ENCODE data around the gene MYO16. TPM values are rescaled to one million over a fixed set of nuclear protein-coding genes. Genes with fewer than 3 reads are reported as not detected.
A peak's percentile ranks its signal among the peaks of the same experiment; 100 is the strongest.

The MYO16 gene
- total RNA-seq, 1 donor from 2014 or later, result 0.49 TPM

DNA sequence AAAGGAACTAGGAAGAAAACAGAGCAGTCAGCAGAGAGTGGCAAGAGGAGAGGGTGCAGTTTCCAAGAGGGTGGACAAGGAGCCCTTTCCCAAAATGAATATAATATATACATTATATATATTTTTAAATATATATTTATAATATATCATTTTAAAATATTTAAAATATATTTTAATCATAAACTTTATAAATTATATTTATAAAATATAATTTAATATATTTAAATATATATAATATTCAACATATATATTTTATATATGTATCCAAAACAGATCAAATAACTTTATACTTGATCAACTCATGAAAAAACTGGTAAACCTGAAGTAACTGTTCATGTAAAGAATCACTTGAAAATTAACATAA, 328.6 kb downstream of the MYO16 start:
- Histone ChIP-seq H3K4me3 (no peak overlapping the region), H3K27me3 (no peaks in the 10 kb centered on the region), H3K4me1 (no peaks in the 10 kb centered on the region), H3K36me3 (no peaks in the 10 kb centered on the region), H3K9me3 (no peaks in the 10 kb centered on the region), H3K27ac (no peak overlapping the region)
- TF ChIP-seq CTCF (IDR thresholded peaks at IDR 0.05) (no peak), POLR2A (IDR thresholded peaks at IDR 0.05) (no peak), POLR2AphosphoS5 (IDR thresholded peaks at IDR 0.05; ENCODE audit: insufficient read depth in 1 of 2, low read depth in 1 of 2) (no peak)
- intact Hi-C loops (cut with DNase I), result loop anchor here (10.0 kb wide), 1 partner anchor 827 kb away; the partner anchor contains the start of gene IRS2
- DNase-seq (ENCODE audit: extremely low spot score in 2 of 2), result no peak

GRCh38 chr13:108959234-108959633, 329.8 kb downstream of the MYO16 start:
- no peak overlapping the region for H3K4me3 ChIP-seq
- TF ChIP-seq CTCF (IDR thresholded peaks at IDR 0.05), result no peak
- intact Hi-C loops (cut with DNase I), result loop anchor here (10.0 kb wide), 1 partner anchor 826 kb away; the partner anchor contains the start of gene IRS2

DNA sequence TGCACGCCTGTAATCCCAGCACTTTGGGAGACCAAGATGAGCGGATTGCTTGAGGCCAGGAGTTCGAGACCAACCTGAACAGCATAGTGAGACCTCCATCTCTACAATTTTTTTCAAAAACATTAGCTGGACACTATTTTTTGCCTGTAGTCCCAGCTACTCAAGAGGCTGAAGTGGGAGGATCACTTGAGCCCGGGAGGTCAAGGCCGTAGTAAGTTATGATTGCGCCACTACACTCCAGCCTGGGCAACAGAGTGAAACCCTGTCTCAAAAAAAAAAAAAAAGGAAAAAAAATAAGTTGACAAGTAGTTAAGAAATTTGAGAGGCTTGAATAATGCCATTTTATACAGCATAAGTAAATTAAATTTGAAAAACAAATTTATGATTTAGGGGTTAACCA, 330.6 kb downstream of the MYO16 start:
- Histone ChIP-seq H3K4me3 (no peak overlapping the region), H3K27me3 (no peaks in the 10 kb centered on the region), H3K9me3 (no peaks in the 10 kb centered on the region), H3K36me3 (no peaks in the 10 kb centered on the region), H3K4me1 (no peaks in the 10 kb centered on the region), H3K27ac (no peak overlapping the region)
- TF ChIP-seq POLR2AphosphoS5 (IDR thresholded peaks at IDR 0.05; ENCODE audit: insufficient read depth in 1 of 2, low read depth in 1 of 2) (no peak), CTCF (IDR thresholded peaks at IDR 0.05) (no peak), POLR2A (IDR thresholded peaks at IDR 0.05) (no peak)
- intact Hi-C loops (cut with DNase I), result no loop called here
- DNase-seq (ENCODE audit: extremely low spot score in 2 of 2), result no peak

More at GRCh38 chr13:108959234-108959633, 329.8 kb downstream of the MYO16 start:
- Histone ChIP-seq H3K27me3 (no peaks in the 10 kb centered on the region), H3K4me1 (no peaks in the 10 kb centered on the region), H3K9me3 (no peaks in the 10 kb centered on the region), H3K27ac (no peak overlapping the region), H3K36me3 (no peaks in the 10 kb centered on the region)
- no peak for DNase-seq (ENCODE audit: extremely low spot score in 2 of 2)

DNA sequence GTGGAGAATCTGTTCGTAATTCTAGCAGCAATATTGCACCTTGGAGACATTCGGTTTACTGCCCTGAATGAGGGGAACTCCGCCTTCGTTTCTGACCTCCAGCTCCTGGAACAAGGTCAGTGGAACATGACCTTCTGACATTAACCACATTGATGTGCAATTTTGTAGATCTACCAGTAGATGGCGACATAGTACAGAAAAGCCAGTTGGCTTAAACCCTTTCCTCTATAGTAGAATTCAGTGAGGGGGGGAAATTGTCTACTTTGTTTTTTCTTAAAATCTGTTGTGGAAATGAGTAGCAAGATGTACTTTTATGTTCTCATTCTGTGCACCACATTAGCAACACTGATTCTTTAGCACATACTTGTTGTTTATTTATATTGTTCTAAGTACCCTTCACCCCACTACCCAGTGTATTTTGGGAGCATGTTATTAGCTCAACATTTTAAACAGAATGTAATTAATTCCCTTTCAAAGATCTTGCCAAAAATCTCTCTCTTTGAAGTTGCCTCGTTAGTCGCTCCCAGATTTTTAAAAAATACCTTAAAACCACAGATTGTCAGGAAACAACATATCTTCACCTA, 332.2 kb downstream of the MYO16 start:
- no peak for DNase-seq (ENCODE audit: extremely low spot score in 2 of 2)
- Histone ChIP-seq H3K36me3 (no peaks in the 10 kb centered on the region), H3K4me3 (no peak overlapping the region), H3K4me1 (no peaks in the 10 kb centered on the region), H3K27me3 (no peaks in the 10 kb centered on the region), H3K27ac (no peak overlapping the region), H3K9me3 (no peaks in the 10 kb centered on the region)
- TF ChIP-seq CTCF (IDR thresholded peaks at IDR 0.05) (peak; percentile 71 to 74 (median 72)), POLR2AphosphoS5 (IDR thresholded peaks at IDR 0.05; ENCODE audit: insufficient read depth in 1 of 2, low read depth in 1 of 2) (no peak)
- intact Hi-C loops (cut with DNase I), result no loop called here

GRCh38 chr13:108962654-108963053, 333.2 kb downstream of the MYO16 start:
- no peaks in the 10 kb centered on the region for H3K27me3 ChIP-seq
- no peak overlapping the region for H3K4me3 ChIP-seq
- no peak overlapping the region for H3K27ac ChIP-seq
- no peak for DNase-seq (ENCODE audit: extremely low spot score in 2 of 2)
- TF ChIP-seq POLR2AphosphoS5 (IDR thresholded peaks at IDR 0.05; ENCODE audit: insufficient read depth in 1 of 2, low read depth in 1 of 2) (no peak), CTCF (IDR thresholded peaks at IDR 0.05) (no peak), POLR2A (IDR thresholded peaks at IDR 0.05) (no peak)
- H3K9me3 ChIP-seq, result no peaks in the 10 kb centered on the region
- H3K36me3 ChIP-seq, result no peaks in the 10 kb centered on the region
- intact Hi-C loops (cut with DNase I), result no loop called here
- H3K4me1 ChIP-seq, result no peaks in the 10 kb centered on the region
